ENCODE results near the gene PPM1J. TPM values are rescaled to one million over a fixed set of nuclear protein-coding genes. Genes with fewer than 3 reads are reported as not detected.

The PPM1J gene
- total RNA-seq, 1 donor from 2014 or later: 5.4 TPM

- TF ChIP-seq, protein P1, sequence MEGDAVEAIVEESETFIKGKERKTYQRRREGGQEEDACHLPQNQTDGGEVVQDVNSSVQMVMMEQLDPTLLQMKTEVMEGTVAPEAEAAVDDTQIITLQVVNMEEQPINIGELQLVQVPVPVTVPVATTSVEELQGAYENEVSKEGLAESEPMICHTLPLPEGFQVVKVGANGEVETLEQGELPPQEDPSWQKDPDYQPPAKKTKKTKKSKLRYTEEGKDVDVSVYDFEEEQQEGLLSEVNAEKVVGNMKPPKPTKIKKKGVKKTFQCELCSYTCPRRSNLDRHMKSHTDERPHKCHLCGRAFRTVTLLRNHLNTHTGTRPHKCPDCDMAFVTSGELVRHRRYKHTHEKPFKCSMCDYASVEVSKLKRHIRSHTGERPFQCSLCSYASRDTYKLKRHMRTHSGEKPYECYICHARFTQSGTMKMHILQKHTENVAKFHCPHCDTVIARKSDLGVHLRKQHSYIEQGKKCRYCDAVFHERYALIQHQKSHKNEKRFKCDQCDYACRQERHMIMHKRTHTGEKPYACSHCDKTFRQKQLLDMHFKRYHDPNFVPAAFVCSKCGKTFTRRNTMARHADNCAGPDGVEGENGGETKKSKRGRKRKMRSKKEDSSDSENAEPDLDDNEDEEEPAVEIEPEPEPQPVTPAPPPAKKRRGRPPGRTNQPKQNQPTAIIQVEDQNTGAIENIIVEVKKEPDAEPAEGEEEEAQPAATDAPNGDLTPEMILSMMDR (IDR thresholded peaks at IDR 0.05; ENCODE audit: borderline replicate concordance): no peak
- Histone ChIP-seq H3K4me3 (no peak overlapping the region), H3K4me1 (peaks cover 16% of the 10 kb centered on the region), H3K9me3 (replicated peaks) (no peaks in the 10 kb centered on the region), H3K27me3 (ENCODE audit: low read depth) (no peaks in the 10 kb centered on the region), H3K27ac (replicated peaks) (peak overlapping the region; percentile 60), H3K36me3 (peaks cover 50% of the 10 kb centered on the region)
- intact Hi-C loops (cut with micrococcal nuclease): no loop called here
- DNase-seq: no peak
Observed at GRCh38 chr1:112688781-112689193, 26.3 kb downstream of the PPM1J start.

GRCh38 chr1:112687785-112688496 is 27.2 kb downstream of the PPM1J start:
- Histone ChIP-seq H3K27ac (replicated peaks) (peak overlapping the region; percentile 60), H3K4me3 (no peak overlapping the region), H3K36me3 (peaks cover 41% of the 10 kb centered on the region), H3K9me3 (replicated peaks) (no peaks in the 10 kb centered on the region), H3K4me1 (peaks cover 16% of the 10 kb centered on the region), H3K27me3 (ENCODE audit: low read depth) (no peaks in the 10 kb centered on the region)
- TF ChIP-seq, protein P1 (IDR thresholded peaks at IDR 0.05; ENCODE audit: borderline replicate concordance): no peak
- no peak for DNase-seq
- intact Hi-C loops (cut with micrococcal nuclease): no loop called here

DNA sequence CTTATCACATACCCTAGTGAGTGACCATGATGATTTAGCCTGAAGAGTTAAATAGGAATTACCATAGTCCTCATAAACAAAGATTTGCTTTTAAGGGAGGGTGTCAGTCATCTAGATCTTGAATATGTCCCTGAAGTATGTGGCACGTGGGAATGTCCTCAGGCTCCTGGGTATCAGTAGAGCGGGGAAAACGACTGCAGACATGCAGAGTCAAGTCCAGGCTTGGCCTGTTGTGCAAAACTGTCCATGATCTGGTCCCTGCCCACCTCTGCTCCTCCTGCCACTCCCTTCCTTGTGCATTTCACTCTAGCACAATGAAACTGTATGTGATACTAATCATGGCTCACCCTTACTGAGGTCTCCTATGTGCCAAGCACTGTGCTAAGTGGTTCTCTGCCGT is 27.8 kb downstream of the PPM1J start:
- intact Hi-C loops (cut with micrococcal nuclease): no loop called here
- TF ChIP-seq, protein P1 (IDR thresholded peaks at IDR 0.05; ENCODE audit: borderline replicate concordance): no peak
- no peaks in the 10 kb centered on the region for H3K9me3 ChIP-seq (replicated peaks)
- H3K4me3 ChIP-seq: no peak overlapping the region
- peaks cover 36% of the 10 kb centered on the region for H3K36me3 ChIP-seq
- peaks cover 16% of the 10 kb centered on the region for H3K4me1 ChIP-seq
- DNase-seq: no peak
- no peaks in the 10 kb centered on the region for H3K27me3 ChIP-seq (ENCODE audit: low read depth)
- peak overlapping the region; percentile 60 for H3K27ac ChIP-seq (replicated peaks)

GRCh38 chr1:112686835-112687234 is 28.3 kb downstream of the PPM1J start:
- Histone ChIP-seq H3K4me1 (peaks cover 16% of the 10 kb centered on the region), H3K4me3 (no peak overlapping the region), H3K36me3 (peaks cover 30% of the 10 kb centered on the region), H3K27me3 (ENCODE audit: low read depth) (no peaks in the 10 kb centered on the region), H3K9me3 (replicated peaks) (no peaks in the 10 kb centered on the region), H3K27ac (replicated peaks) (peak overlapping the region; percentile 60)
- no peak for DNase-seq
- intact Hi-C loops (cut with micrococcal nuclease): no loop called here
- TF ChIP-seq, protein P1 (IDR thresholded peaks at IDR 0.05; ENCODE audit: borderline replicate concordance): no peak

GRCh38 chr1:112686417-112686816 is 28.7 kb downstream of the PPM1J start:
- H3K36me3 ChIP-seq: peaks cover 26% of the 10 kb centered on the region

More at GRCh38 chr1:112686417-112686816, 28.7 kb downstream of the PPM1J start:
- TF ChIP-seq, protein P1 (IDR thresholded peaks at IDR 0.05; ENCODE audit: borderline replicate concordance): no peak
- H3K9me3 ChIP-seq (replicated peaks): no peaks in the 10 kb centered on the region
- H3K27me3 ChIP-seq (ENCODE audit: low read depth): no peaks in the 10 kb centered on the region
- H3K4me1 ChIP-seq: peaks cover 16% of the 10 kb centered on the region
- no peak overlapping the region for H3K4me3 ChIP-seq
- intact Hi-C loops (cut with micrococcal nuclease): no loop called here
- no peak for DNase-seq
- H3K27ac ChIP-seq (replicated peaks): no peak overlapping the region

Data from left ventricle myocardium inferior (tissue), 1 donor.